GM19351 (cell line): ENCODE results near the gene SERPINE2.

Source experiments
- ATAC-seq: cut with Tn5 transposase; IDR thresholded peaks from one replicate; pipeline ENCODE4 v1.9.1; 2021; ENCODE audit warnings: mild to moderate bottlenecking, moderate library complexity; ENCODE audit not compliant: unreplicated experiment

SERPINE2 gene, protein sequence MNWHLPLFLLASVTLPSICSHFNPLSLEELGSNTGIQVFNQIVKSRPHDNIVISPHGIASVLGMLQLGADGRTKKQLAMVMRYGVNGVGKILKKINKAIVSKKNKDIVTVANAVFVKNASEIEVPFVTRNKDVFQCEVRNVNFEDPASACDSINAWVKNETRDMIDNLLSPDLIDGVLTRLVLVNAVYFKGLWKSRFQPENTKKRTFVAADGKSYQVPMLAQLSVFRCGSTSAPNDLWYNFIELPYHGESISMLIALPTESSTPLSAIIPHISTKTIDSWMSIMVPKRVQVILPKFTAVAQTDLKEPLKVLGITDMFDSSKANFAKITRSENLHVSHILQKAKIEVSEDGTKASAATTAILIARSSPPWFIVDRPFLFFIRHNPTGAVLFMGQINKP

DNA sequence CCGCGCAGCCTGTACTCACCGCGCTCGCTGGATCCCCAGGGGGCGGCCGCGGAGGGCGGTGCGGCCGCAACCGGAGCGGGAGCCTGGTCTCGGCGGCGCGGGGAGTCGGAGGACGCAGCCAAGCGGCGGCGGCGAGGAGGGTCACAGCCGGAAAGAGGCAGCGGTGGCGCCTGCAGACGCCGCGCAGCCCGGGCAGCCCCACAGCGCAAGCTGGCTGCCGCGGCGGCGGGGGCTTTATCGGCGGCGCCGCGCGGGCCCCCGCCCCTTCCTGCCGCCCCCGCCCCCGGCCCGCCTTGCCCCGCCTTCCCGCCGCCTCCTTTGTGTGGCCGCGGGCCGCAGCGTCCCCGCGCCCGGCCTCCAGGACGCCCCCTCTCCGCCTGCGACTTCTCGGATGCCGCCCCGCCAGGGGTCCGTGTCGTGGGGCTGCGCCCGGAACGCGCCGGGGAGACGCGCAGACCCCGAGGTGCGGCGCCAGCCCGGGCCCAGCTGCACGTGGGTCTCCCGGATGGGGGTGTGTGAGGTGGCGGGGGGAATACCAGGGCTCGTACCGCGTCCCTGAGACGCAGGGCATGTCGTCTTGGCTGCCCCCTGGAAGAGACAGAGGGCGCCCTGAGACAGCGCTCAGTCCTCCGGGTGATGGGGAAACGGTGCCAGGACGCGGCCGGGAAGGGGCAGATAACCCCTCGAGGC lies at the start of gene SERPINE2:
Gene SERPINE2 (minus strand): TSS at position 207 of the 690 bp plus-strand sequence. CDS start 37,386 bp downstream, outside the sequence.
- ATAC-seq, result peak; percentile 48

DNA sequence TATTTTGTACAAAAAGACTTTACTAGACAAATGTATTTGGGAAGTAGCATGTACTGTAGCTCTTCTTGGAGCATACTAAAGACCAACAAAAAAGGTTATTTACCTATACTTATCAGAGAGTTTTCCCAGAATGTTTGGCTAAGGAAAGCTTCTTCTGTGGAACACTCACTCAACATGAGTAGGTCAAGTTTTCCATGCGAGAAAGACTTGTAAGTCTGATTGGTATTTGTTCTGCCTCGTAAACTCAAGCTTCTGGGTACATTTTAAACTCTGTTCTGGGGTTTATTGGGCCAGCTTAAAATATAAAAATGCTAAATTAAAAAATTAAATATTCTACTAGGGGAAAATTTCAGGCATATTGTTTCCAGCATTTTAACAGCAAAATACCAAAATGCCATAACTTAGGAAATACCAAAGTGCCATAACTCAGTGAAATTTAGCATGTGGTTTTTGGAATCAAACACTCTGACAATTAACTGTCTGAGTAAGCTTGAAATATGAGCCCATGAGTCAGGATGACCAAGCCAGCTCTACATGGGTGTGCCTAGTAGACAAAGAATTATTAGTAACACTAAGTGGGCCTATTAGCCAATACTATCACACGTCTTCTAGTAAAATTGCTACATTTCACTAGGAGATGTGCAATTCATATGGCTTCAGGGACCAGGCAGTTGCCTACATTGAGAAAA lies 47.3 kb upstream of the SERPINE2 start:
- no peak for ATAC-seq

DNA sequence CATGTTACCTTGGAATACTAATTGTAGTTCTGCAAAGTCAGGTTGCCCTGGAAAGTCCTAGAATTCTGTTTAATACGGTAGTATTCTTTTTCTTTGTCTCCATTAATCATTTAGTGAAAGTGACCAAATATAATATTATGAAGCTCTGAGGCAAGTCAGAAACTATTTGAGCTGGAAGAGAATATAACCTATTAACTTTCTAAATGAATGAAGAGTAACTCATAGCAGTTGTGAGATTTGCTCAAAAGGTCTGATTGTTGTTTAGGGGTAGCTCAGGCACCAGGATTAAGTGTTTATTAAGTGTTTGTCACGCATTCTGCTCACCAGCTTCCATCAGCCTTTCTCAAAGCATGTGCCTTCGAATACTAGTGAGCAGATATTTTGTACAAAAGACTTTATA lies 46.7 kb upstream of the SERPINE2 start:
- no peak for ATAC-seq

DNA sequence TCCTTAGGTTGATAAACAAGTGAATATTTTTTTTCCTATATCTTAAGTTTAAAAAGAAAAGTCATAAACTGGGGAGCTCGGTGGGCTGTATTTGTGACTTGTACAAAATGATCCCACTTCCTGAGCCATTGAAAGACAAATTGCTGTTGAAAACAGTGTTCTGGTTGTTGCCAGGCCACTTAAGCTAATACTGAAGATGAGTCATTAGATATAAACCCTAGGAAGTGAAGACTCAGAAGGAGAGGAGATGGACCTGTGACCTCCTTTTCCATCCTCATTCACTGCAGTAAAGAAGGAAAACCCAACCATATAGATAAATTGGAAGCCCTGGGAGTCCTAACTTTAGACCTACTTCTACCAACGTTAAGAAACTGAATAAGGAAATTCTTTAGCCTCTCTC lies 46.2 kb upstream of the SERPINE2 start:
- ATAC-seq, result no peak

DNA sequence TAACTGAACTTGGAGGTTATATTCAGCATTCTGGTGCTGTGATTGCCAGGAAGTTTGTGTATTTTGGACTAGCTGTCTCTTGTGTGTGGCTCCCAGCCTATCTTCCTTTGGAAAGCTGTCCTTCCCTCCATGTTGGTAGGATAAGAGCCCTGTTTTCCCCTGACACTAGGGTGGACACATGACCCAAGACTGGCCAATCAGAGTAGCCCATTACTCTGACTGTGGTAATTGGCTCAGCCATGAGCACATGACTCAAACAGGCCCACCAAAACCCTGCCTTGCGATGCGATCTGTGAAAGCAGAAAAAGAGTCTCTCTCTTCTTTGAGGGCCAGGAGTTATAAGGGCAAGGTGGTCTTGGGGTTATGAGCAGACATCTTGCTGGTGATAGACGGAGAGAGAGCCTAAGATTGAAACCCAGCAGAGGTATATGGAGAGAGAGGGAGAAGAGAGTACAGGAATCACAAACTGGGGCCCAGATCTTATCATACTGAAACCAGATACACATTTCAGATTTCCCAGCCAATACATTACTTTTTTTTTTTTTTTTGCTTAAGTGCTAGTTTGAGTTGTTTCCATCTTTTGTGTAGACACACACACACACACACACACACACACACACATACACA lies 45.3 kb upstream of the SERPINE2 start:
- no peak for ATAC-seq

DNA sequence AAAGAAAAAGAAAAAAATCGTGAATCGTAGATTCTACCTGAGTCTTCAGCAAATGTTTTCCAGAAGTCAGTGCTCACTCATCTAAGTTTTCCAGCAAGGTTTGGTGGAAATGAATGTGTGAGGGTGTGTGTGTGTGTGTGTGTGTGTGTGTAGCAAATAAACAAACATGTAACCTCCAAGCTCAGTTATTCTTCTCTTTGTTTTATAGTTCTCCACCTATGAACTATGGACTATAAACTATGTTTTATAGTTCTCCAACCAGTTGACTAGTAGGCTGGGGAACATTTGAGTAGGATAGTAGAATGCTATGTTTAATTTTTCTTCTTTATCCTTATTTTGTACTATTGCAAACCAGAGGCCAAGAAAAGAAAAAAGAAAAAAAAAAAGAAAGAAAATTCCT lies 44.6 kb upstream of the SERPINE2 start:
- no peak for ATAC-seq

DNA sequence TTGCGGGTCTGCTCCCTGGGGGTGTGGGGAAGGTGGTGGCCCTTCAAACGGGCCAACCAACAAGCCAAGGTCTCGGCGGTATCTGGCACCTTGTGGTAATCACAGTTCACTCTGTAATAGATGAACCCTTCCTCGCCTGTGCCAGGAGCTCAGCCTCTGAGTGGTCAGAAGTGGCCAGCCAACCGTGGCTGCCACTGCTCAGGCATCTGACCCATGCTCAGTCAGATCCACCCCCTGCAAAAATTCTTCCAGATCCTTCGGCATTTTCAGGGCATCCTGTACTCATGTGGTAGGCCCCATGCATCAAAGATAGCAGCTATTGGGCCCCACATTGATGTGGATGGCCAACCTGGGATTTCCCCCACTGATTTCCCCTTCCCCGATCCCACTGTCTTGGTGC lies 39.6 kb upstream of the SERPINE2 start:
- no peak for ATAC-seq

DNA sequence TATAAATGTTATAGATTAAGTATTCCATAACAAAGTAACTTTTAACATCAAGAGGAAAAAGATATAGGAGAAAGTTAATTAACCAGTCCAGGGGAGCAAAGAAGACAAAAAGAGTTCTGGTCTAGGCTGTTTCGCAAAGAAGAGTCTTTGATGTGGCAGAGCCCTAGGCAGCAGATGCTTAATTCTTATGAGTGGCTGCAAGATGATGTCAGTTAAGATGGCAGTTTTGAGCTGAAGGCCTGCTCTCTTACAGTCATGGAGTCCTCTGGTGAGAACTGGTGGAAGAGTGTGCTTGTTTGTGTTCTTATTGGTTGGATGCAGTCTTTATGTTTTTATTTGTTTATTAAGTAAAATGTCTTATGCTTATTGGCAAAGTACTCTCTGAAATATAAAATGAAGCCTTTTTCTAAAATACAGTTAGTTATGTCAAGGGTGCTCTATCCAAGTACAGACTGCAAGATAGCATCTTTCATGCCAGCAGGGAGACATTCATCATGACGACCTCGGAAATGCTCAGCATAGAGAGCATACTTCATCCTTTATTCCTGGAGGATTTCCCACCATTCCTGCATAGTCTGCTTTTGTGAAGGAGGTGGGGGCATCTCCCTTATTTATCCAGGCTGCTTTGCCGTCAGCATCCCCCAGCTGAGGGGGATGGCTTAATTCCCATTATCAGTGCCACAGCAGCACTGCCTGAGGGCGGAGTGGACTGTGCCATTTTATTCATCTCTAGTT lies 38.9 kb upstream of the SERPINE2 start:
- ATAC-seq, result no peak

DNA sequence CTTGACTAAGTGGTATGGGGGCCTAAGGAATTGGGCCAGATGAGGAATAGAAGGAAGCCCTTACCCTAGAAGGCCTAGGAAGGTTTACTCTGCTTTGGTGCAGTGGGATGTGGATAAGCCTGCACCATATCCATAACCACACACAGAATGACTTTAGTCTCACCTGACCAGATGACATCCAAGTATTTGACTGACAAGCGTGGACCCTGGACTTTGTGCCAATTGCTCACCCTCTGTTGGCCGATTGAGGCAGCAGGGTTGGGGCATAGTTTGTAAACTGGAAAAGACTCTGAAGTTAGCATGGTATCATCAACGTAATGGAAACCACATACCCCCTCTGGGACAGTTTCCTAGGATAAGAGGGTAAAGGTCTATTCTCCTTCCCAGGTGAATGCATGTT lies 36.5 kb upstream of the SERPINE2 start:
- ATAC-seq, result no peak

DNA sequence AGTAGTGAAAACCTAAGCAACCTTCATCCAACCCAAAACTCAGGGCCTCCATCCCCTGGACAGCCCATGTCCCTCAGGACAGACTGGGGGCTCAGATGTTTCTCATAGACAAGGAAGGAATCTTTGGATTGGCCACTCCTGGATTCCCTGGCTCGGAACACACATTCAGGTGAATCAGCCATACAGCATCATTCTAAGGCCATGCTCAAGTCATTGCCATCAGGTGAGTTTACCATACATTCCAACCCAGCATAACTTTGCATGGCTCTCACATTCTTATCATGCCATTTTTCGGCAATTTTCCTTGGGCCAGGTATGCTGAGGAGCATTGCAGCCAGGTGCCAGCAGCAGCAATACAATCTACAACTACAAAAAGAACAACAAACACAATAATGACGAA lies 34.6 kb upstream of the SERPINE2 start:
- no peak for ATAC-seq

DNA sequence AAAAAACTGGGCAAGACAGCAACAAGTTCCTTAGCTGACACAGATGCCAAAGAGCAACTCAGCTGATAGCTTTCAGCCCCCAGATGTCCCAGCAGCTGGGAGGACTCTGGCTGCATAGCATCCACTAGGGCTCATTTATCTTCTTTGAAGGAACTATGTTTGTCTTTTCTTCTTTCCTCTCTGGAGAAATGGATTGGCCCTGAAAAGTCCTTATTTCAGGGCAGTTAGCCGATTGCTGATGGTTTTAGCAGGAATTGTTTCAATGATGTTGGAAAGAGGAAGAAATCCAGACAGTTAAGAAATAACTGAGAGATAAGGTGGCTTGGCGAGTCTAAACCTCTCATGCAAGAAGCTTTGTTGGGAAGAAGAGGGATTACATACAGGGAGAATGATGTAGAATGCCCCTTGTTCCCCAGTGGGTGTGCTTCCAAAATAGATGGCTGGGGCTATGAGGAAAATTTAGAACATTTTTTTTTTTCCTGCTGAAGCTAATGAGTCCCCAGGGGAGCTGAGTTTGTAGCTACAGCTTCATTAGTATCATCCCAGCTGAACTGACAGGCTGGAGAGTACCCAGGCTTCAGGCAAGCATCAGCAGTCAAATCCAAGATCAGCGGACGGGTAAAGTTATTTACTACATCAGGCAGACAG lies 33.6 kb upstream of the SERPINE2 start:
- ATAC-seq, result no peak

DNA sequence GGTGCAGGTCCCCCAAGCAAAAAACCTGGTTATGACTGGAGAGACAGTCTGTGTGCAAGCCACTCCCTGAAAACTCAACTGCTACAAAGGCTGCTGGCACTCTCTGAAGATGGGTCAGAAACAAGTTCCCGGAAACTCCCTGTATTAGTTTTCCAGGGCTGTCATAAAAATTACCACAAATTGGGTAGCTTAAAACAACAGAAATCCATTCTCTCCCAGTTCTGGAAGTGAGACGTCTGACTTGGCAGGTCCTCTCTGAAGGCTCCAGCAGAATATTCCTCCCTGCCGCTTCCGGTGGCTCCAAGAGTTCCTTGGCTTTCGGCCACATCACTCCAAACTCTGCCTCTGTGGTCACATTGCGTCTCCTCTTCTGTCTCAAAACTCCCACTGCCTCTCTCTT lies 30.1 kb upstream of the SERPINE2 start:
- no peak for ATAC-seq

DNA sequence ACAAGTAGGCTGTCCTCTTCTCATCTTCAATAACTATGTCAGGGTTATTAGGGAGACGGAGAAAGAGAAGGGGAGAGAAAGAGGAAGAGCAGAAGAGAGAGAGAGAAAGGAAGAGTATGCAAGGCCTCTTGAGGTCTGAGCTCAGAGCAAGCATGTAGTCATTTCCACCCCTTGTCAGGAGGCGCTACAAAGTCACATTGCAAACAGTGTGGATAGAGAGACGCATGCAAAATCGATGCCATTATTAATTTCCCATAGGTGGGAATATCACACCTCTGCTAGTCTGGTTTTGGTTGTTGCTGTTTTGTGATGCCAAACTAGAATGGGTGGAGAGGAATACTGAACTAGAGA lies 24.2 kb upstream of the SERPINE2 start:
- ATAC-seq, result no peak

DNA sequence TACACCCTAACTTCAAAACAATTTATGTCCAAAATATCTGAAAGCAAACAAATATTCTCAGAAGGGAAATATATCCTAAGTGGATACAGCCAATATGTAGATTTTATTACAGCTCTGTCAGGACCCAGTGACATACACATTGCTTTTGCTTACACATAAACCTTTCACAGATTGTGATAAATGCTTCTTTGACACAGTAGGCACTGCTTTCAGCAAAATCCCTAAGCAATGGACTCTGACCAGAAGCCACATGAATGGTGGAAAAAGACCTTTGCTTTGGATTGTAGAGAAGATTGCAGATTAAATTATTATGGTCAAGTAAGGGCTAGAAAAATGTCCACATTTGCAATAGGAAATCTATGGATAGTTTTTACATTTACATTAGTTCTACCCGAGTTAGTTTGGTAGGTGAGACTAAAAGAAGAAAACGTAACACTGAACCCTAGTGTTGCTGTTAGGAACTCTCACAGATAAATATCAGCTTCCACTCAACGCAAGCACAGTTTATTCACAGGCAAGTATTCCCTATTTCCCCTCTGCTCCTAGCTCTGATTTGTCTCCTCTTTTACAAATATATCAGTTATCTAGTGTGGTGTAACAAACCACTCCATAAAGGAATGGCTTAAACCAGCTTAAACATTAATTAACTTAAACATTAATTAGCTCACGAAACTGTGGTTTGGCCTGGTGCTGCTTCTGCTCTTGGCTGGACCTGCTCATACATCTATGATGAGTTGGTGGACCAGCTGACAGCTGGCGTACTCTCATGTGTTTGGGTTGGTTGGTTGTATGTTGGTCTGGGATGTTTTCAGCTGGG lies 23.6 kb upstream of the SERPINE2 start:
- ATAC-seq, result no peak

DNA sequence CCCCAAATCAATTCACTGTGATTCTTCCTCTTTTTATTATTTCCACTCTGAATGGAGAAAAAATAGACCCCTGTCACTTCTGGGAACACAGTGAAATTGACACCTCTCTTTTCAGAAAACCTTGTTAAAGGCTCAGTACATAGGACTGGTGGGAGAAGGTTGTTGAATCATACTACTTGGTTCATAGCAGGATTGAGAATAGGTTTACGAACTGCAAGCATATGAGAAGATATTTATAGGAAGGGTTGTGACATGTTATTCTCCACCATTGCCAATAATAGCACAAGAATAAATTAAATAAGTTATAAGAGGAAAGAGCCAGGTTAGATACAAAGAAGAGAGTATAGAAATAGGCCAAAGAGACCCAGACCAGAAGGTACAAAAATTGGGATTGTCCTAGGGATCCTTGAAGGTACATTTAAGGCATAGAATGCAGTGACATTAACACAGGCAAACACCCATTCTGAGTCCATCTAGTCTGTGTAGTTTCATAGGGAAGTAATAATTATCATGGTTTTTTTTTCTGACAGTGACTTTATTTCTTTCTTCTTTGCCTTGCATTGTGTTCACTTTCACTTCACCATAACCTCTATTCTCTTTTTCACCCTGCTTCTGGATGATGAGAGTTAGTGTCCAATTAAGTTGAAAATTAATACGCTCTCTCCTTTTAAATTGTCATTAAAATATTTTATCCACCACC lies 21.8 kb upstream of the SERPINE2 start:
- ATAC-seq, result no peak

DNA sequence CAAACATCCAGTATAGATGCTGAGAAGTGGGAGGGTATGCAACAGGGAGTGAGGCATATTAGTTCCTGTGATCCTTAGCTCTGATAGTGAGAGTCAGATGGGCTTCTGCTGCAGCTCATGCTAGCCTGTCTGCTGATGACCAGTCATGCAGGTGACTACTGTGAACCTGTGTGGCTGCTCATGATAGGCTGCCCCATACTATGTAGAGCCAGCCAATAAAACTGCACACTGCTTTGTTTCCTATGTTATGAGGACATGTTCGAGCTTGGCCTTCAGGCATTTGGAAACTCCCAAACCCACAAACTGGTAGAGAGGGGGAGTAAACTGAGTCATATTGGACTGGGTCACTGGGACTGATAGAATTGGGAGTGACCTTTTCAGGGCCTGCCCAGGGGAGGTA lies 20.1 kb upstream of the SERPINE2 start:
- ATAC-seq, result no peak

DNA sequence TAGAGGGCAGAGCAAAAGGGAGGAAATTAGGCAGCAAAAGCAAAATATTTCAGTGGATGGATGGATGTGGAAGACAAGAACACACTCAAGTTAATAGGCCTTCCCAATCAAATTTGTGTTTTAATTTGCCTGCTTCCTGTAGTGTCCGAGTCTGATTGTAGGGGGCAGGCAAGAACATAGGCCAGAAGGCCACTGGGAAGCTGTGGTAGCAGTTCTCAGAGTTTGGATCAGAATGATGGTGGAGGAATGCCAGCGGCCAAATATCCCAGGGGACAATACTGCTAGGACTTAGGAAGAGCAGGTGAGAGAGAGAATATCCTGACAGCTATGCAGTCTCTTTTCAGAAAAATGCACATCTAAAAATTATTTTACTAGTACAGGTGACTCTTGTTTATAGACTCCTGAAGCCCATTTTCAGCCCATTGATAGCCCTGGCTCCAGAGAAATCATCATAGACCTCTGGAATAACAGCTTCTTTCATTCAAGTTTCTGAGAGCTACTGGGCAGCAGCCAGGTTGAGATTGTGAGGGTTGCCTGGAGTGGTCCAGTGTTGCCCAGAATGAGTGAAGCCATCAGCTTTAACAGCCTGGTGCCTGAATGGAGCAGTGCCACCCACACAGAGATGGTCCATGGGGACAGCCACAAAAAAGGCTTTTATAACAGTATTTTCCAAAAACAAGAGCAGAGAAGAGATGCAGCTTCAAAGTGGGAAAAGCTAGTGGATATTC lies 19.1 kb upstream of the SERPINE2 start:
- no peak for ATAC-seq

DNA sequence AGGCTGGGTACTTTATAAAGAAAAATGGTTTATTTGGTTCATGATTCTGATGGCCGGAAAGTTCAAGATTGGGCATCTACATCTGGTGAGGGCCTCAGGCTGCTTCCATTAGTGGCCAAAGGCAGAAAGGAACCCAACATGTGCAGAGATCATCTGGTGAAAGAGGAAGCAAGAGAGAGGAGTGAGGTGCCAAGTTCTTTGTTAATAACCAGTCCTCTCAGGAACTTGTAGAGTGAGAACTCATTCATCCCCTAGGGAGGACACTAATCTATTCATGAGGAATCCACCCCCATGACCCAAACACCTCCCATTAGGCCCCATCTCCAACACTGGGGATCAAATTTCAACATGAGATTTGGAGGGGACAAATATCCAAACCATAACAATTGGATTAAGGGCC lies 17.8 kb upstream of the SERPINE2 start:
- no peak for ATAC-seq
